Activated T-cell treated with anti-CD3 and anti-CD28 coated beads, Interleukin-2, amount 50 U/mL, for 4 hours (primary cell): Measurements from ENCODE around the gene CASR. TPM values are rescaled to one million over a fixed set of nuclear protein-coding genes. Genes with fewer than 3 reads are reported as not detected.
A peak's percentile ranks its signal among the peaks of the same experiment; 100 is the strongest.

Experiments used
- ATAC-seq, 2 donors: fragments of 200-7000 bp; cut with Tn5 transposase; one replicate each; pipeline ENCODE4 v1.10.0; 2021
- DNase-seq: peaks from one replicate; pipeline ENCODE4 v3.0.0-alpha.2; 2020
- H3K27me3 Mint-ChIP-seq: one replicate; pipeline ENCODE4 v1.8.0; 2021; ENCODE audit warnings: low read depth, mixed read lengths
- H3K36me3 Mint-ChIP-seq: one replicate; pipeline ENCODE4 v1.8.0; 2022; ENCODE audit warnings: mixed read lengths; ENCODE audit not compliant: insufficient read depth
- H3K4me1 Mint-ChIP-seq: one replicate; pipeline ENCODE4 v1.8.0; 2021; ENCODE audit warnings: low read depth, mixed read lengths
- H3K4me3 Mint-ChIP-seq: one replicate; pipeline ENCODE4 v1.8.0; 2021; ENCODE audit warnings: mild to moderate bottlenecking, moderate library complexity, mixed read lengths
- H3K9me3 Mint-ChIP-seq: one replicate; pipeline ENCODE4 v1.8.0; 2021; ENCODE audit warnings: mixed read lengths
- total RNA-seq, 3 donors: library from RNA; stranded (reverse); gene quantifications; one replicate each; pipeline ENCODE4 v1.2.1, GENCODE V29; 2021

The CASR gene
- total RNA-seq, 3 donors from 2014 or later: 0.08 to 0.16 TPM; not detected in 1

DNA sequence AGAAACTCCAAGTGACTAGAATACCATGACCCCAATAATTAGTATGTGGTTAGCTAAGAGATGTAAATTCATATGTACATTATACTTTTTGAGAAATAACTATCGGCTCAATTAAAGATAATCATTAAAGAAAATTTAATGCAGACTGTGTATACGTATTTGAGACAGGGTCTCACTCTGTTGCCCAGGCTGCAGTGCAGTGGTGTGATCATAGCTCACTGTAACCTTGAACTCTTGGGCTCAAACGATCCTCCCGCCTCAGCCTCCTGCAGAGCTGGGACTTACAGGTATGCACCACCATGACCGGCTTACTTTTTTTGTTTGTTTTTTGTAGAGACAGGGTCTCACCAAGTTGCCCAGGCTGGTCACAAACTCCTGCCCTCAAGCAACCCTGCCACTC, 132.9 kb downstream of the CASR start:
- Mint-ChIP-seq H3K4me3 (no peak overlapping the region), H3K27me3 (no peaks in the 10 kb centered on the region), H3K36me3 (no peaks in the 10 kb centered on the region), H3K9me3 (peaks cover 5% of the 10 kb centered on the region), H3K4me1 (peaks cover 8% of the 10 kb centered on the region)
- DNase-seq (no peak), ATAC-seq (no peak)

DNA sequence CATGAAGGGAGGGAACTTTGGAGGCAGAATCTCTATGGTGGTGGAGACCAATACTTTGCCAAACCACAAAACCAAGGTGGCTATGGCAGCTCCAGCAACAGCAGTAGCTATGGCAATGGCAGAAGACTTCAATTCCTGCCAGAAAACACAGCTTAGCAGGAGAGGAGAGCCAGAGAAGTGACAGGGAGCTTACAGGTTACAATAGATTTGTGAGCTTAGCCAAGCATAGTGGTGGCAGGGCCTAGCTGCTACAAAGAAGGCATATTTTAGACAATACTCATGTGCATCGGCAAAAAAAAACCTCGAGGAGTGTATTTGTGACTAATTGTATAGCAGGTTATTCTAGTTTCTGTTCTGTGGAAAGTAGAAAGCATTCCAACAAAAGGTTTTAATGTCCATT, 135.2 kb downstream of the CASR start:
- no peak for ATAC-seq
- Mint-ChIP-seq H3K9me3 (peaks cover 5% of the 10 kb centered on the region), H3K4me3 (no peak overlapping the region), H3K36me3 (no peaks in the 10 kb centered on the region), H3K4me1 (peaks cover 14% of the 10 kb centered on the region), H3K27me3 (no peaks in the 10 kb centered on the region)
- DNase-seq: no peak

GRCh38 chr3:122322095-122323075, 138.9 kb downstream of the CASR start:
- Mint-ChIP-seq H3K4me3 (no peak overlapping the region), H3K36me3 (no peaks in the 10 kb centered on the region), H3K4me1 (peaks cover 14% of the 10 kb centered on the region), H3K27me3 (peaks cover 3% of the 10 kb centered on the region), H3K9me3 (peaks cover 5% of the 10 kb centered on the region)
- no peak for DNase-seq
- peak; percentile 74 to 78 for ATAC-seq

DNA sequence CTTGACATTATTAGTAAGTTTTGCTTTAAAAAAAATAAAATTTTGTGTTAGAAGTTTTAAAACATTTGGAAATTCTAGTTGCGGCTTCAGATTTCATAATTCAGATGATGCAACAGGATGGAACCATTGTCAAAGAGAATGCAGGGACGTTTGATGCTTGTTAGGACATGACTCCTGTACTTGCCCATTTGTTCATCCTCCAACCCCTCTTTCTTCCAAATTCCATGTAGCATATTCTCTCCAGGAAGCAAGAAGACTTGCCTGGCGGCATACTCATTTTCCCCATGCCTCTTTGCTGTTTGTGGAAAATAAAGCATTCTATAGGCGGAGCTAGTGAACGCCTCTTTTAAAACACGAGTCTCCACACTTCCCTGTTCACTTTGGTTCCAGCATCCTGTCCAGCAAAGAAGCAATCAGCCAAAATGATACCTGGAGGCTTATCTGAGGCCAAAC, 141.4 kb downstream of the CASR start, which contains the start of gene CSTA:
TSS of gene CSTA (plus strand) at position 378 of the 453 bp plus-strand sequence. CDS start at position 423, 45 bp downstream.
- DNase-seq: no peak
- Mint-ChIP-seq H3K4me3 (no peak within 1 kb of the TSS), H3K4me1 (peaks cover 14% of the 10 kb centered on the region), H3K27me3 (peaks cover 3% of the 10 kb centered on the region), H3K36me3 (no peaks in the 10 kb centered on the region), H3K9me3 (no peaks in the 10 kb centered on the region)
- no peak for ATAC-seq

DNA sequence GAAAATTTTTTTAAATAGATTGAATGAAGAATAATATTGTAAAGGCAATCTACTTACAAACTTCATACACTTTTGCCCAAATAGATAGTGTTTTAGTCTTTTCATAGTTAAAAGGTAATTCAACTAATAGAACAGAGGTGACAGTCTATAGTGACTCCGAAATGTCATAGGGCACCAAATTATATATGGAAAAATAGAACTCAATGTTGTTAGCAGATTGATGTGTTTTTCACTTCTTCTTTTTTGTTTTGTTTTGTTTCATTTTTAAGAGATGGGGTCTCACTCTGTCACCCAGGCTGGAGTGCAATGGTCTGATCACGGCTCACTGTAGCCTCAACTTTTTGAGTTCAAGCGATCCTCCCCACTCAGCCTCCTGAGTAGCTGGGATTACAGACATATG, 142.3 kb downstream of the CASR start:
- H3K27me3 Mint-ChIP-seq: peaks cover 5% of the 10 kb centered on the region
- DNase-seq (no peak), ATAC-seq (no peak)
- peaks cover 14% of the 10 kb centered on the region for H3K4me1 Mint-ChIP-seq
- H3K36me3 Mint-ChIP-seq: no peaks in the 10 kb centered on the region
- no peaks in the 10 kb centered on the region for H3K9me3 Mint-ChIP-seq
- H3K4me3 Mint-ChIP-seq: no peak overlapping the region

GRCh38 chr3:122331886-122332285, 148.4 kb downstream of the CASR start:
- Mint-ChIP-seq H3K4me3 (no peak overlapping the region), H3K9me3 (no peaks in the 10 kb centered on the region), H3K36me3 (no peaks in the 10 kb centered on the region), H3K4me1 (no peaks in the 10 kb centered on the region), H3K27me3 (peaks cover 12% of the 10 kb centered on the region)
- DNase-seq: no peak
- ATAC-seq: no peak

DNA sequence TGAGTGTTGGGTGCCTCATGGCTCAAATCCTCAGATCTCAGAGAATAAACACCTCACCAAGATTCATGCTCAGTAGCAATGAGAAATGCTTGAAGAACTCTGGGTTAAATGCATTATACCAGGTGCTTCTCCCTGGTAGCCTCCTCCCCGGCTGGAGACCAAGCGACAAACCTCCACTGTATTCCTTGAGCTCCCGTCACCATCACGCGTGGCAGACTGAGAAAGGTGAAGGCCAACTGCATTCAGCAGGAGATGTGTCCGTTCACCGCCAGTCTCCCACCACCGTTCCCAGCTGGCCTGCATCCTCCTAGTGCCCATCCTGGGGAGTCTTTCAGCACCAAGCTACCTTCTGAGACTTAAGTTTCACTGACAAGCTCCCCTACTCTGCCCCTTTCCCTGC, 149.1 kb downstream of the CASR start:
- H3K4me1 Mint-ChIP-seq: no peaks in the 10 kb centered on the region
- peaks cover 12% of the 10 kb centered on the region for H3K27me3 Mint-ChIP-seq
- ATAC-seq: no peak
- H3K9me3 Mint-ChIP-seq: no peaks in the 10 kb centered on the region
- H3K4me3 Mint-ChIP-seq: no peak overlapping the region
- no peaks in the 10 kb centered on the region for H3K36me3 Mint-ChIP-seq
- no peak for DNase-seq

Other genes with a start within 250 kb of the CASR start
- gene ILDR1, start 161.4 kb upstream of the CASR start, total RNA-seq: under 1 TPM in 1 of 3 donors, not detected in 2; 0.18 TPM
- gene CD86, start 128.3 kb upstream of the CASR start, total RNA-seq: 1 to 10 TPM; 1.8 to 4.7 (median 2.0) TPM
- not detected for gene CSTA, start 141.6 kb downstream of the CASR start, total RNA-seq
- 100 to 1,000 TPM; 143 to 160 (median 156) TPM for gene MIX23, start 199.6 kb downstream of the CASR start, total RNA-seq
- 10 to 100 TPM; 54.2 to 73.2 (median 69.1) TPM for gene FAM162A, start 200.5 kb downstream of the CASR start, total RNA-seq
- gene WDR5B, start 232.4 kb downstream of the CASR start, total RNA-seq: 1 to 10 TPM; 1.6 to 2.8 (median 1.9) TPM